ENCODE results near the gene FIGN. TPM values are rescaled to one million over a fixed set of nuclear protein-coding genes. Genes with fewer than 3 reads are reported as not detected.

FIGN gene
- total RNA-seq, 2 donors from 2014 or later: 8.9 to 9.8 TPM

DNA sequence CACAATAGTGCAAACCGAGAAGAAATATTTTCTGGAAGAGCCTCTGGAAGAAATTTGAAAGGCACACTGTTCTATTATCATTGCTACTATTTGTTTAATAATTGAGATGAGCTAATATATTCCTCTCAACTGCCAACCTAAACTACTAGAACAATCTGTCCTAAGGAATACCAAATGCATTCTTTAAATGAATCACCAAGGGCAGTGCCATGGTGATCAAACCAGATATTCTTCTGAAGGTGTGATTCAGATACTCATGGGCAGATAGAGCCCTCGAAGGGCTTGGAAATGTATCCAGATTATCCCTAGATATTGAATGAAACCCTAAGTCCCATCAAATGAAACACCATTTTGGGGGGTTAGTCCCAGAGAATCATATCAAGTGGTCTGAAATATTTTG, 76.6 kb downstream of the FIGN start:
- TF ChIP-seq, protein P1, sequence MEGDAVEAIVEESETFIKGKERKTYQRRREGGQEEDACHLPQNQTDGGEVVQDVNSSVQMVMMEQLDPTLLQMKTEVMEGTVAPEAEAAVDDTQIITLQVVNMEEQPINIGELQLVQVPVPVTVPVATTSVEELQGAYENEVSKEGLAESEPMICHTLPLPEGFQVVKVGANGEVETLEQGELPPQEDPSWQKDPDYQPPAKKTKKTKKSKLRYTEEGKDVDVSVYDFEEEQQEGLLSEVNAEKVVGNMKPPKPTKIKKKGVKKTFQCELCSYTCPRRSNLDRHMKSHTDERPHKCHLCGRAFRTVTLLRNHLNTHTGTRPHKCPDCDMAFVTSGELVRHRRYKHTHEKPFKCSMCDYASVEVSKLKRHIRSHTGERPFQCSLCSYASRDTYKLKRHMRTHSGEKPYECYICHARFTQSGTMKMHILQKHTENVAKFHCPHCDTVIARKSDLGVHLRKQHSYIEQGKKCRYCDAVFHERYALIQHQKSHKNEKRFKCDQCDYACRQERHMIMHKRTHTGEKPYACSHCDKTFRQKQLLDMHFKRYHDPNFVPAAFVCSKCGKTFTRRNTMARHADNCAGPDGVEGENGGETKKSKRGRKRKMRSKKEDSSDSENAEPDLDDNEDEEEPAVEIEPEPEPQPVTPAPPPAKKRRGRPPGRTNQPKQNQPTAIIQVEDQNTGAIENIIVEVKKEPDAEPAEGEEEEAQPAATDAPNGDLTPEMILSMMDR (IDR thresholded peaks at IDR 0.05): no peak
- H3K27me3 ChIP-seq: no peaks in the 10 kb centered on the region
- peaks cover 0 to 30% of the 10 kb centered on the region in 2 donors for H3K4me1 ChIP-seq
- H3K27ac ChIP-seq: peak overlapping the region in 1 of 2 donors; percentile 13
- no peak for DNase-seq (ENCODE audit: low spot score)
- H3K4me3 ChIP-seq: no peak overlapping the region
- H3K9me3 ChIP-seq: no peaks in the 10 kb centered on the region
- H3K36me3 ChIP-seq: no peaks in the 10 kb centered on the region

DNA sequence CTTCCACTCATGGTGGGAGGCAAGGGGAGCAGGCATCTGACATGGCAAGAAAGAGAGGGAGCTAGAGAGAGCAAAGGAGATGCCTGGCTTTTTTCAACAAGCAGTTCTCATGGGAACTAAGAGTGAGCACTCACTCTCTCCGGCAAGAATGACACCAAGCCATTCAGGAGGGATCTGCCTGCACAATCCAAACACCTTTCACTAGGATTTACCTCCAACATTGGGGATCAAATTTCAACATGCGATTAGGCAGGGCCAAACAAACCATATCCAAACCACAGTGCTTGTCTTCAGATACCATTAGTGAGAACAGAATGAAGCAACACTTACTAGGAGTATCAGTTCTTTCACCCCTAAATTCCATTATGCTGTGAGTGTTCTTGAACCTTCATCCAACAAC, 77.3 kb downstream of the FIGN start:
- Histone ChIP-seq H3K4me1 (peaks cover 0 to 30% of the 10 kb centered on the region in 2 donors), H3K27ac (peak overlapping the region in 1 of 2 donors; percentile 38), H3K4me3 (no peak overlapping the region), H3K27me3 (no peaks in the 10 kb centered on the region), H3K9me3 (no peaks in the 10 kb centered on the region), H3K36me3 (no peaks in the 10 kb centered on the region)
- TF ChIP-seq, protein P1 (IDR thresholded peaks at IDR 0.05): no peak
- no peak for DNase-seq (ENCODE audit: low spot score)

DNA sequence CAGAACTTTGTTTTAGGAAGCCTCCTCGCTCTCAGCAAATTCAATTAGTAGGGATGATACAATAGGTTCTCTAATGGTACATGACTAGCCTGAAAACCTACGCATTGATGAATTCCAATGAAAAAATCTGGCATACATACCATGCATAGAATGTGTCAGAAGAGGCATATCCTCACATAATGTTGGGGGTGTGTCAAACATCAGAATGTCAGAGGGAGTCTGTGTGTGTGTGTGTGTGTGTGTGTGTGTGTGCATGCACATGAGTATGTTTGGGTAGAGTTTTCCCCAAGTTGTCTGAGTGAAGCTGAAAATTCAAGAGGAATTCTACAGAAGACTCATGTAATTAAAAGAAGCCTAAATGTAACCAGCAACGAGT, 78.5 kb downstream of the FIGN start:
- H3K27ac ChIP-seq: peak overlapping the region in 1 of 2 donors; percentile 63
- H3K27me3 ChIP-seq: no peaks in the 10 kb centered on the region
- TF ChIP-seq, protein P1 (IDR thresholded peaks at IDR 0.05): no peak
- DNase-seq (ENCODE audit: low spot score): no peak
- H3K36me3 ChIP-seq: no peaks in the 10 kb centered on the region
- no peak overlapping the region for H3K4me3 ChIP-seq
- H3K4me1 ChIP-seq: peaks cover 0 to 25% of the 10 kb centered on the region in 2 donors
- H3K9me3 ChIP-seq: no peaks in the 10 kb centered on the region

DNA sequence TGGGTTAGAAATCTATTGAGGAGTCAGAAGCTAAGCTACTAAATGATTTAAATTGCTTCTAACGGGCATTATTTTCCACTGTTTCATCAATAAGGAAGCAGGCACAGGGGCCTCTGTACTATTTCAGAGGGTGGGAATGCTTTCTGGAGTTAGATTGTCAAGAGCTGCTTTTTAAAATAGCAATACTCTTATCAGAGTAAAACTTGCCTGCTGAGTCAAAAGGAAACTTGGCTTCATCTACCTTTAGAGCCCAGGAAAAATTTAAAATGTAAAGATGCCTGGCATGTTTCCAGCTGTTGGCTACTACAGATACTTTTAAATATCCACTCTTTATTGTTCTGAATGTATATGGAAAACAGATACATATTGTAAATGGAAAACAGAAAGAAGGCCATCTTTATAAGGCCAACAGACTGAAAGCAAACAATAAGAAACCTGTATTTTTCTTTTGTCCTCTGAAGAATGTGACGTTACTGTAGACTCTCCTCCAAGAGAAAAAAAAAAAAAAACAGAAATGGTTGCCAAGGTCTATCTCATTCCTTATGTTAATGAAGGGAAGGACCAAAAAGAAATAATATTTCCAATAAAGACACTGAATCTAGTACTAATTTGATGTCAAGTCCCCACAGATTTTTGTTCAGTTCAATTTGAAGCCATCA, 79.1 kb downstream of the FIGN start:
- Histone ChIP-seq H3K27ac (peak overlapping the region; percentile 8 to 63), H3K4me3 (no peak overlapping the region)
- DNase-seq (ENCODE audit: low spot score): no peak

DNA sequence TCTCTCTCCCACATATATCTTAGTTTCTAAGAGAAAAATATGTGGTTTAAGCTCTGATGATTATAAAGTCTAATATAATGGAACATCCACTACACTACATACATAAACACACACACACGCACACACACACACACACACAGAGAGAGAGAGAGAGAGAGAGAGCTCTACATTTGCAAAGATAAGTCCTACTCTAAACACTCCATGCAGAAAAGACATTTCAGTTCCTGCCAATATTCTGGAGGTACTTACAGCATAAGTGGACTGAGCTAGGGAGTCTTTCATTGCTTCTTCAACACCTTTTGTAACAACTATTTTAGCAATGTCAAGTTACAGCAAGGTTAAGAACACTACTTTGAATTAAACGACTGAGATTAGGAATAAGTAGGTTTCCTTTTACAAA, 80.1 kb downstream of the FIGN start:
- H3K9me3 ChIP-seq: no peaks in the 10 kb centered on the region
- no peak for DNase-seq (ENCODE audit: low spot score)
- H3K36me3 ChIP-seq: no peaks in the 10 kb centered on the region
- H3K27me3 ChIP-seq: no peaks in the 10 kb centered on the region
- no peak overlapping the region for H3K4me3 ChIP-seq
- peak overlapping the region in 1 of 2 donors; percentile 63 for H3K27ac ChIP-seq
- peaks cover 0 to 17% of the 10 kb centered on the region in 2 donors for H3K4me1 ChIP-seq
- TF ChIP-seq, protein P1 (IDR thresholded peaks at IDR 0.05): no peak

More for the DNA sequence above, 79.1 kb downstream of the FIGN start:
- Histone ChIP-seq H3K36me3 (no peaks in the 10 kb centered on the region), H3K27me3 (no peaks in the 10 kb centered on the region), H3K9me3 (no peaks in the 10 kb centered on the region), H3K4me1 (peaks cover 0 to 19% of the 10 kb centered on the region in 2 donors)
- TF ChIP-seq, protein P1 (IDR thresholded peaks at IDR 0.05): no peak

DNA sequence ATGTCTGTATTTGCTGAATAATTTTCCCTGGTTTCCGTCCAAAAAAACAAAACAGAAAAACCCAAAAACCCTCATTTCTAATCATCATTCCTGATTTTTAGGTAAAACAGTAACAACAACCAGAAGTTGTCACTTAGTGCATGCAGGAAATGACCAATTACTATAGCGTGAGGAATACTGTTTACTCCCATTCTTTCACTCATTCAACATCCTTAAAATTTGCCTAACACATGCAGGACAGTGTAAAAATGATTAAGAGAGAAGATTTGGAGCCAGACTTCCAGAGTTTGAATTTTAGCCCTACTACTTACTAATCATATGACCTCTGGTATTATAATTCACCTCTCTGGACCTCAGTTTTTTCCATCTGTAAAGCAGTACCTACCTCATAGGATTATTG, 83.1 kb downstream of the FIGN start:
- Histone ChIP-seq H3K4me3 (no peak overlapping the region), H3K36me3 (no peaks in the 10 kb centered on the region), H3K9me3 (no peaks in the 10 kb centered on the region), H3K27me3 (no peaks in the 10 kb centered on the region), H3K27ac (no peak overlapping the region), H3K4me1 (peaks cover 0 to 20% of the 10 kb centered on the region in 2 donors)
- no peak for DNase-seq (ENCODE audit: low spot score)
- TF ChIP-seq, protein P1 (IDR thresholded peaks at IDR 0.05): no peak
